Activated T-cell treated with anti-CD3 and anti-CD28 coated beads for 24 hours (primary cell): Measurements from ENCODE around the gene PREPL.
"Not testable (repeated sequence)": the region's sequence is repeated elsewhere in the genome, so short reads cannot be mapped to it uniquely, and the experiment has no call there.

Source experiments
- DNase-seq: peaks from one replicate; pipeline ENCODE4 v3.0.0-alpha.2; 2020; ENCODE audit warnings: low read depth

The PREPL gene

DNA sequence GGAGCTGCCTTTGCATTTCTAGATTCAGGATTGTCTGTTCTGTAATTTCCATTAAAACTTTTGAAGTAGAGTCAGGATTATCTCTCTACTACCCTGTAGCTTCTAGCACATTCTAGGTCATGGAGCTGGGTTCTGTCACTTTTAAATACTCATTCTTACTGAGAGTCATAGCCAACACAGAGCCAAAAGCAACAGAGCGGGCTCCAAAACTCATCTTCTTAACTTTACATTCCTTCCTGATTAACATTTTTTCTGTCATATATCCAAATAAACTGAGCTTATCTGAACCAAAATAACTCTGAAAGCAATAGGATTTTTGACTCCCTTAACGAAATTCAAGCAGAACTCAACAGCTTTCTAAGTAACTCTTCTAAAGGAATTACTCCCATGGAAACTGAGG lies 12.9 kb downstream of the PREPL start:
- no peak for DNase-seq

DNA sequence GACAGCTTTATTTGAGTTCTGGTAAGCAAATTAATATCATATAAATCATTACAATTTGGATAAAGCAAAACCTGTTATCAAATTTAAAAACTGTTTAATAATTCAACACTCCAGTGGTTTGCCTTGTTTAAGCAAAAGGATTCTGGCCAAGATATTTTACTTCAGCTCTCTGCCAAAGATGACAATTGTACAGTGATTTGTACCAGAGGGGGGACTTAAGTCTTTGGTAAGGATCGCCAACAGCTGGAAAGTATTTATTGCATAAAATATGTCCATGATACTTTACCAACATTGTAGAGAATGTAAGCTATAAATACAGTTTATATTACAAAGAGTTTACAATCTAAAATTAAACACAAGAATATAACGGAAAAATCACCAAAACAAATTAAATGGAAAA lies 13.8 kb downstream of the PREPL start:
- DNase-seq = no peak

DNA sequence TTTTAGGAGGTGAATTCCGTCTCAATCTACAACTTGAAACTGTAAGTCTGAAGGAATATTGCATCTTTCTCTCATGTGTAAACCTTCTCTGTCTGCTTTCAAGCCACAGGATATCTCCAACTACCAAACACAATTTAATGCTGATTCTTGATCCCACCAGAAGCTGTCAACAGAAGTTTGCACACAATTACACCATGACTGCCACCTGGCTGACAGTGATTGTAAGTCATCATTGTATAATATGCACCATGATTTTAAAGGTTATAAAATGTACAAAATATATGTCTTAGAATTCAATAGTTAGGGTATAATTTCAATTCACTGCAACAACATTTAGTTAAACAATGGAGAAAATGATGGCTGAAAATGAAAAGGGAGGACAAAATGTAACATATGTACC lies 18.4 kb downstream of the PREPL start:
- DNase-seq = no peak

DNA sequence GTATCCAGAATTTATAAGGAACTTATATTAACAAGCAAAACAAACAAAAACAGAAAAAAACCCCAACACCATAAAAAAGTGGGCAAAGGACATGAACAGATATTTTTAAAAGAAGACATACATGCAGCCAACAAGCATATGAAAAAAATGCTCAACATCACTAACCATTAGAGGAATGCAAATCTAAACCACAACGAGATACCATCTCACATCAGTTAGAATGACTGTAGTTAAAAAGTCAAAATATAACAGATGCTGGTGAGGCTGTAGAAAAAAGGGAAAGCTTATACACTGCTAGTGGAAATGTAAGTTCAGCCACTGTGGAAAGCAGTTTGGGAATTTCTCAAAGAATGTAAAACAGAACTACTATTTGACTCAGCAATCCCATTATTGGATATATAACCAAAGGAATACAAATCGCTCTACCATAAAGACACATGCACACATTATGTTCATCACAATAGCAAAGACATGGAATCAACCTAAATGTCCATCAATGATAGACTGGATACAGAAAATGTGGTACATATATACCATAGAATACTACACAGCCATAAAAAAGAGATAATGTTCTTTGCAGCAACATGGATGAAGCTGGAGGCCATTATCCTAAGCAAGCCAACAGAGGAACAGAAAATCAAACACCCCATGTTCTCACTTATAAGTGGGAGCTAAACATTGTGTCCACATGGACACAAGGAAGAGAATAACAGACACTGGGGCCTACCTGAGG lies 25.3 kb downstream of the PREPL start:
- DNase-seq = no peak

DNA sequence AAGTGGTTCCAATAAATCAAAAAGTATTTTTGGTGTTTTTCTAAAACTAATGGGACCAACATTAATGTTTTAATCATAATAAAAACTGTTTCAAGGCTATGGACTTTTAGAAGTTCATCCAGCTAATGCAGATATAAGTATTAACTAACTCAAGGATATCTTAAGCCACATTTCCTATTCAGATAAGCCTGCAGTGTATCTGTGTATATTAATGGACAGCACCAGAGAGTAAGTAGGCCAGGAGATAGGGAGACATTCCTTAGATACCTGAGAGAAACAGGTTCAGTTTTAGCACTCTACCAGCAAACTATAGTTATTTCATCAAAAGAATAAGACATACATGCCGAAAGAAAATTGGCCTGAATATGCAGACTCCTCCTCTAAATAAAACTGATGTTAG lies 27.3 kb downstream of the PREPL start:
- no peak for DNase-seq

DNA sequence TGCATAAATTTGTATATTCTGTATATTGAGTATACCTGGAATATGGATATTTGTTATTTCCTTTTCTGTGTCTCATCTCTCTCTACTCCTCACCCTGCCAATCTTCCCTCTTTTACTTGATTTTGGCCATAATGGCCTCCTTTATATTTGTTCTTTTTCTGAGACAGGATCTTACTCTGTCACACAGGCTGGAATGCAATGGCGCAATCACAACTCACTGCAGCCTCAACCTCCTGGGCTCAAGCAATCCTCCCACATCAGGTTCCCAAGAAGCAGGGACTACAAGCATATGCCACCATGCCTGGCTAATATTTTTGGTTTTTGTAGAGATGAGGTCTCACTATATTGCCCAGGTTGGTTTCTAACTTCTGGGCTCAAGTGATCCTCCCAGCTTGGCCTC lies 30.5 kb downstream of the PREPL start:
- DNase-seq = no peak

DNA sequence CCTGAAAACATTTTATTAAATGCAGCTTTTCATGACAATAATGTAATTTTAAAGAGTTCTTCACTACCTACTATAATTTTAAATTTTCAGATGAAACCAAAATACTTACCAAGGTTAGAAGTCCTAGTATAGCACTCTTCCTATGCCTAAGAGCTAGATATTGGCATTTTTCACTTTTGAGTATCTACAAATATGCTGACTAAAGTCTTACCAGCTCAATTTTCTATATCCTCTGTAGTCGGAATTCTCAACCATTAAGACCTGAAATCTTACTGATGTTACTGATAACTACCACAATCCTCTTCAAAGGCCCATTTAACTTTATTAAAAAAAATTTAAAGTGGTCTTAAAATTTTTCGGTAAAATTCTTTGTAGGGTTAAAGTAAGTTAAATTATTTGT lies 32.0 kb downstream of the PREPL start:
- DNase-seq = no peak

DNA sequence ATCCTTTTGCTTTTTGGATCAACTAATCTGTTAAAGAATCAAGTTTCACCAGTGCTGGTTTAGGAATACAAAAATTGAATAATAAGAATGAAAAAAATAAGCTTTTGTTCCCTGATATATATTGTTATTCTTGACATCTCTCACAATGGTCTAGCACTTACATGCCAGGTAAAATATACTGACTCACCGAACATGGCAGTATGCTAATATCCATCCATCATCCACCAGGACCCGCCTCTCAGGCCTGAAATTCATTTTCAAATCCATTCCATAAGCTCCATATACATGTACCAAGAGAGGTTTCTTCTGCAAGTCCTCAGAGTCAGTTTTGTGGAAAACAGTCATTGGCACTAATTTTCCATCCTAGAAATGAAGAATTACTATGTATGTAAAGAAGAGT lies 32.5 kb downstream of the PREPL start:
- no peak for DNase-seq

DNA sequence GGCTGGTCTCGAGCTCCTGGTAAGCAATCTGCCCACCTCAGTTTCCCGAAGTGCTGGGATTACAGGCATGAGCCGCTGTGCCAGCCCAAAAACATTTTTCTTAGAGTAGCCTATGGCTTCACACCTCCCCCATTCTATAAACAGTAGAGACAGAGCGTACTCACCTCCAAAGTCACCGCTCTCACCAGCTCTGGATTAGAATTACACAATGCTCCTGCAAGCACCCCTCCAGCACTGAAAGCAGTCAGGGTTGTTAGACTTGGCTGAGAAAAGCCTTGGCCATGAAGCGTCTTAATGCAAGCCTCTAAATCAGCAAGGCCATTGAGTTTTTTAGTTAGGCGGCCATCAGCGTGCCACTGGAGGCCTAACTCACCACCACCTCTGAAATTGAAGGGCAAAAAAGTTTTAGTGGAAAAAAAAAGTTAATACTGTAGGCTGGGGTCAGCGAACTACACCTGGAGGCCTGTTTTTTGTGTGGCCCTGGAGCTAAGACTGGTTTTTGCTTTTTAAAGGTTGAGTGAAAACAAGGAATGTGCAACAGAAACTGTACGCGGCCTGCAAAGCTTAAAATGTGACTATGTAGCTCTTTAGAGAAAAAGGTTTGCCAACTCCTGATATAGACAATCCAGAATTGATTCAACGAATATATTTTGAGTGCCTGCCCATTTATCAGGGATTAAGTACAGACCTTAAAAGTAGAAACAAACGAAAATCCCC lies 34.6 kb downstream of the PREPL start:
- no peak for DNase-seq

DNA sequence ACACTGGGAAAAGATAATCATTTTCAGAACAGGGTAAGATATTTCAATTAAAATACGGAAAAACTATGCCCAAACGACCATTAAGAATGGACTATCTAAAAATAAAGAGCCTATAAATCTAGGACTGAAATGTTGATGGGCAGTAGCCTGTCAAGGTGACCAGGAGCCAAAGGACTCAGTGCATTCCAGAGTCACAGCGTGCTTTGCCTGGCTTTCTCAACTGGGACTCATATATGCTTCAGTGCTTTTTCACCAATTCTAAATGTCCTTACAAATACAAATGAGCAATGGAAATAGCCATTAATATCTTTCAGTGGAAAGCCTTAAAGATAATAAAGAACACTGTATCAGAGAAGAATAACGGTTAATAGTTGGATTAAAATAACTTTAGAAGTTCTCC lies 35.4 kb downstream of the PREPL start:
- no peak for DNase-seq

DNA sequence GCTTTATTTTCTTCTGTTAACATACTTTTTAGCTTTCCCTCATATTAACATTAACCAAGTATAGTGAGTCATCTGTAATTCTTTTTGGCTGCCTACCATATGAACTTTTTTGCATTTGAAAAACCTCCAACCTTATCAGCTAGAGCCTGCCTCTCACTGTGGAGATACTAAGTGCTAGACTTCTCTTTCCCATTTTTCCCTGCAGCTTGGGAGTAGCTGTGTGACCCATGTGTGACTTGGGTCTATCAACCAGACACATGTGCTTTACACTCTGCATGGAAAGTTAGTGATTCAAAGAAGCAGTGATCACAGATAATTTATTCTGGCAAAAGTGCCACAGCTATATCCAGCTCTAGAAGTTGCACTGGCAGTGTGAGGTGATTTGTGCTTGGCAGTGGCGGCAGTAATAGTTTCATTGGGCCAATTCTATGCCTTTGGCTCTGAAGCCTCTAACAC lies 36.3 kb downstream of the PREPL start:
- no peak for DNase-seq

DNA sequence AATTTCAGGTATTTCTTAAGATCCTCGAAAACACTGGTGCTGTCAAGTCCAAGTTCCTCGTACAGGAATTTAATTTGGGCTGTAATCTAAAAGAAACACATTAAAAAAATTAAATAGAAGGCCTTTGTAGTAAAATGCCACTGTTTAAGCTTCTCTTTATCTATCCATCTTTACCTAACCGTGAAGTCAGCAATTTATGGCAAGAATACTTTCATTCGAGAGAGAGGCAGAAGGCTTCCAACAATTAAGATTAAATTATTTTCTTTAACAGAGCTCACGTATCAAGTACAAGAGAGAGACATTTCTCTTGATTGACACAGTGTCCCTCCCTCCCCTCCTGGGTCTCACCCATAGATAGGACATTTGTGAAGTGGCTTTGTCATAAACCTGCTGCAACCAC lies 39.9 kb downstream of the PREPL start:
- no peak for DNase-seq

DNA sequence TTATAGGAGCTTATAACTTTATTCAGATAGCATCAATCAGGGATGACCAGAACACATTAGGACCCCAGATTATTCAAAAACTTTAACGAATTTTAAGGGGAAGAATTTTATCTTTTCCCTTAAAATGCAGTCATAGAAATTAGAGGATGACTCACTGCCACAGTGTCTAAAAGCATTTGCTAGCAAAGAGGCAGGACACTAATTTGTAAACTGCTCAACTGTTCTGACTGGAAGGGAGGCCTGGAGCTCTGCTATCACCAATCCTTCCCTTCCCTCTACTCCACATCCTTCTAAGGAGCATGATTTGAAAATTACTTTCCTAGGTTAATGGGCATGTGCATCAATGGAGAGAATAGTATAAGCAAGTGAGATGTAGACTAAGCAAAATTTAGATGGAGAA lies 40.5 kb downstream of the PREPL start:
- no peak for DNase-seq

DNA sequence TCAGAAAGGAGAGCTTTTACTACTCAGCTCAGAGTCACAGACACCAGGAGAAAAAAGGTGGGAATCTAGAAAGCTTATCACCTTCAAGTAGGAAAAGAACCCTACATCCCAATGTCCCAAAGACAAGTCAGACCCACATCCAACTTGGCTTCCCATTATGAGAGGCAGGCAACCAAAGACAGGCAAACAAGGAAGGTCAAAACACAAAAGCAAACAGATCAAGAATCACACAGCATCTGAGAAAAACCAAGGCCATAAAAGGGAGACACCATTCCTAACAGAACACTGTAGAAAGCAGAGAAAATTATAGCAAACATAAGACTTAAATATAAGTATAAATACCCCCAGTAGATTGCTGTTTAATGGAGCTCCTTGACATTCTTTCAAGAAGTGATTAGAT lies 45.3 kb downstream of the PREPL start:
- DNase-seq = no peak

DNA sequence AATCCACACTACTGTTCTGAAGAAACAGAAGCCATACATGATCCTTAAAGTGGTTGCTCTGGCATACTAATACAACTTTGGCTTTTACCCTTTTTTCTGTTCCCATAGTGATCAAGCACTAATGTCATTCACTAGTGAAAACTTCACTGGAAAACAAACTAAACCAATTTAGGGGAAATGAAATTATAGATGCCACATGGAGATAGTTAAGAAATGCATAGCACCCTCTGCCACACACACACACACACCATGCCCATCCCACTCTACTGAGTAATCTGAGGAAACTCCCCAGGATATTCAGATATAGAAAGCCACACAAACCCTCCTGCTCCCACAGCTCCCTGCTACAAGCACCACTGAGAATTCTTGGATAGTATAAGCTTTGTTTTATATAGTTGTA lies 46.9 kb downstream of the PREPL start:
- DNase-seq = no peak

DNA sequence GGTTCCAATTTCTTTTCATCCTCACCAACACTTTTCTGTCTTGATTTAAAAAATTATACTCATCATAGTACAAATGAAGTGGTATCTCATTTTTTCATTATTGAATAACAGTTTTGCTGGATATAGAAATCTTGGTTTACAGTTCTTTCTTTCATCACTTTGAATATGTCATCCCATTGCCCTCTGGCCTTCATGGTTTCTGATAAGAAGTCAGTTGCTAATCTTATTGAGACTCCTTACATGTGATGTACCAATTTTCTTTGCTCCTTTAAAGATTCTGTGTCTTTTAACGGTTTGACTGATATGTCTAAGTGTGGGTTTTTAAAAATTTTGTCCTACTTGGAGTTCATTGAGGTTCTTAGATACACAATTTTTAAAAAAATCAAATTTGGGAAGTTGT lies 51.0 kb downstream of the PREPL start:
- DNase-seq = no peak

DNA sequence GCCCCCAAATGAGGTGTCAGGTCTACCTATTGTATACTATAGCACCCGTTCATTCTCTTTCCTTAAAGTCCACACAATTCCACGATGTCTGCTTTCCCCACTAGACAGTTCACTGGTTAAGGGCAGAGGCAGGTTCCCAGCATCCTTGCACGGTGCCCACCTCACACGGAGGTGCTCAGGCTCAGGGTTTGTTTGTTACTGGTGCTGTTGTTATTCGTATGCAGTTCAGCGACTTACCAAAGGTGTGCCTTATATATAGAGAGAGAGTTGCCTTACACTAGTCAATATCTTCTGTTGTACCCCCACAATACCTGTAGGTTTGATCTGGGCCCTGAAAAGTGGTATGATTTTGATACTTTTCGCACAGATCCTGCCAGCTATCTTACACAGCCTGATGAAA lies 55.4 kb downstream of the PREPL start:
- DNase-seq = no peak

DNA sequence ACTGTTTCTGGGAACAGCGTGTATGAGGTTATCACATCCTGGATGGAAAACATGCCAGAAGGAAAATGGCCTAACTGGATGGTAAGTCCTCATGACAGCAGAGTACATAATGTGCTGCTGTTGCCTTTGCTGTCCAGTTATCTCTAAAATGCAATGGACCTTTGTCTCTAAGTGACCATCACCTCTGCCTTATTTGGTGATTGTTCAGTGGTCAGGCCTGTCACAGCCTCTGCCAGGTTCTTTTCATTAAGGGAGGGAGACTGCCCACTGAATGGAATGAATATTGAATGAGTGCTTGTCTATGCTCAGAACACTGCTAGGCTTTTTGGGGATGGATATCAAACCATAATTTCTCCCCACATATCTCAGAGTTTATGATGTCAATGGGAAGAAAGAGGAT lies 57.0 kb downstream of the PREPL start:
- no peak for DNase-seq

DNA sequence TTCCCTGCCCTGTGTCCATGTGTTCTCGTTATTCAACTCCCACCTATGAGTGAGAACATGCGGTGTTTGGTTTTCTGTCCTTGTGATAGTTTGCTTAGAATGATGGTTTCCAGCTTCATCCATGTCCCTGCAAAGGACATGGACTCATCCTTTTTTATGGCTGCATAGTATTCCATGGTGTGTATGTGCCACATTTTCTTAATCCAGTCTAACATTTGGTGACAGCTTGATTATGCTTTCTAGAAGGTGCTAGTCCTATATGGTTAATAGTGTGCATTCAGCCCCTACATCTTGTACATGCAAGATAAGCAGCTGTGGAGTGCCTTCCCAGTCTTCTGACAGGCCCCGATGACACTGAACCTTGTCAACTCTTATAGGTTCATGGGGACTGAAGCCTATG lies 57.5 kb downstream of the PREPL start:
- DNase-seq = not testable (repeated sequence)

DNA sequence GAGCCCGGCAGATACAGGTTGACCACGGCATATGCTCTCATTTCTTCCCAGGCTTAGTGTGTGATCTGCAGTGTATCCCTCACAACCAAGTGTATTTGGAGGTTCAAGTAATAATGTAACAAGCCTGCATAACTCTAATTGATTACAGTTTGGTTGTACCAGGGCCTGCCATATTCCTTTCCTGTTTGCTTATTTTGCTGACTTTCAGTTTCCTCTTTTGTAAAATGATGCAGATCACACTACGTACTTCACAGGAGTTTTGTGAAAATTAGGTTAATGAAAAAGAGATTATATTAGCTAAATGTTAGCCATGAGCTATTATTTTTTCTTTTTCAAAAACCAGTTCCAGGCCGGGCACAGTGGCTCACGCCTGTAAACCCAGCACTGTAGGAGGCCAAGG lies 60.2 kb downstream of the PREPL start:
- DNase-seq = no peak

DNA sequence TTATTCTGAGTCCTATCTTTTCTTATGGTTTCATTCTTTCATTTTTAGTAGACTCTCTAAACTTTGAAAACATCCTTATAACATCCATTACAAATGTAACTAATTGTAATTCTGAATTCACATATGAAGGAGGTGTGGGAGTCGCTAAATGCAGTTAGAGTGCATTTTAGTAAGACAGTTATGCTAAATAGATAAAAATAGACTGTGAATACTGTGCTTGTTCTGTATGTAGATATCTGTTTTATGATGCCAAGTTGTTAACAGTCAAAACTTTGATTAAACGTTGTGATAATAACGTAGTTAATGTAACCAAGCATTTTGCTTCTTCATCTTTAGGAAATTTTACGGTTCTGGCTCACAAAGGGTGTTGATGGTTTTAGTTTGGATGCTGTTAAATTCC lies 61.7 kb downstream of the PREPL start:
- DNase-seq = no peak

DNA sequence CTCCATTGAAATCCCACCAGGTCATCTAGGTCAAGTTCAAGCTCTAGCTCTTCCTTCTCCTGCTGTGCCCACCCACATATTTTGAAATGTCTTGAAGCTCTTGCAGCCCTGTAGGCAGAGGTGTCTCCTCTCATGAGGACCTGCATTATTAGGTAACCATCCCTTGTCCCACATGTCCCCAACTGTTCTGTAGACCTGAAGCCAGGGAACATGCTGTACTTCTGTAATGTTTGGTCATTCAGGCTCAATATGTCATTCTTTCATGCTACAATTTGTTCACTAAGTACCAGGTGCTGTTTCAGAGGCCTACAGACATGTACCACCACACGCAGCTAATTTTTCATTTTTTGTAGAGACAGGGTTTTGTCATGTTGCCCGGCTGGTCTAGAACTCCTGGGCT lies 63.9 kb downstream of the PREPL start:
- DNase-seq = no peak

DNA sequence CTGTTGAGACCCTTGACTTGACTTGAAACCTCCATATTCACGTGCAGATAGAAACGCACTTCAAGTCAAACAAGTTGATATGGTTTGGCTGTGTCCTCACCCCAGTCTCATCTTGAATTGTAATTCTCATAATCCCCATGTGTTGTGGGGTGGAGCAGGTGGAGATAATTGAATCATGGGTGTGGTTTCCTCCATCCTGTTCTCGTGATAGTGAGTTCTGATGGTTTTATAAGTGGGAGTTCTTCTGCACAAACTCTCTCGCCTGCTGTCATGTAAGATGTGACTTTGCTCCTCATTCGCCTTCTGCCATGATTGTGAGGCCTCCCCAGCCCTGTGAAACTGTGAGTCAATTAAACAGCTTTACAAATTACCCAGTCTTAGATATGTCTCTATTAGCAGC lies 64.6 kb downstream of the PREPL start:
- DNase-seq = no peak
